Measurements from ENCODE around the gene SCAPER. TPM values are rescaled to one million over a fixed set of nuclear protein-coding genes. Genes with fewer than 3 reads are reported as not detected.

Gene SCAPER
- total RNA-seq, 1 experiment from 2014 or later: 10.3 TPM

GRCh38 chr15:76311100-76311953, 593.8 kb downstream of the SCAPER start, which contains the start of gene ETFA (continued):
- 0 out of 2 replicates have a peak, but pooled peaks have one; percentile 50 for TF ChIP-seq ZNF281 (CRISPR knock-in tag; IDR thresholded peaks at IDR 0.05)
- TF ChIP-seq RELA (CRISPR knock-in tag; IDR thresholded peaks at IDR 0.05; ENCODE audit: borderline replicate concordance): 0 out of 2 replicates have a peak, but pooled peaks have one; percentile 24

- Mint-ChIP-seq H3K9me3 (peaks cover 7% of the 10 kb centered on the region), H3K27ac (no peak overlapping the region), H3K36me3 (no peaks in the 10 kb centered on the region), H3K4me3 (peak overlapping the region; percentile 78), H3K27me3 (ENCODE audit: low read depth) (peaks cover 22% of the 10 kb centered on the region), H3K4me1 (peaks cover 10% of the 10 kb centered on the region)
- no peak for TF ChIP-seq MYBL2 (CRISPR knock-in tag; IDR thresholded peaks at IDR 0.05)
- ChIA-PET POLR2A (interaction anchor here (0.7 to 2.2 kb wide), 3 partner anchors 19 to 56 kb away, joined by 5 to 9 read pairs (median 6); partner anchors contain the start of gene ISL2), CTCF (interaction anchor here (1.0 to 2.5 kb wide), 3 partner anchors 20 to 26 kb away, joined by 3 to 15 read pairs (median 4); partner anchors contain the start of gene ISL2)
- no peak for DNase-seq (ENCODE audit: low spot score)
- ATAC-seq: no peak
These were observed 594.6 kb downstream of the SCAPER start for GRCh38 chr15:76310475-76311099.

- ChIA-PET CTCF (interaction anchor here (2.0 to 2.5 kb wide), 2 partner anchors 20 to 24 kb away, joined by 4 to 15 read pairs; no protein-coding TSS in a partner anchor), POLR2A (interaction anchor here (0.7 to 2.2 kb wide), 3 partner anchors 20 to 55 kb away, joined by 5 to 9 read pairs (median 6); partner anchors contain the start of gene ISL2)
- no peak for DNase-seq (ENCODE audit: low spot score)
- Mint-ChIP-seq H3K4me1 (peaks cover 10% of the 10 kb centered on the region), H3K36me3 (peaks cover 4% of the 10 kb centered on the region), H3K4me3 (peak overlapping the region; percentile 78), H3K27ac (no peak overlapping the region), H3K9me3 (peaks cover 12% of the 10 kb centered on the region), H3K27me3 (ENCODE audit: low read depth) (peaks cover 22% of the 10 kb centered on the region)
- TF ChIP-seq ZBTB21 (CRISPR knock-in tag; IDR thresholded peaks at IDR 0.05; ENCODE audit: borderline replicate concordance) (no peak), EMX1 (CRISPR knock-in tag; IDR thresholded peaks at IDR 0.05) (no peak), JAZF1 (CRISPR knock-in tag; IDR thresholded peaks at IDR 0.05) (no peak)
- no peak for ATAC-seq
These were observed 595.4 kb downstream of the SCAPER start for GRCh38 chr15:76309601-76310330.

GRCh38 chr15:76303909-76304308, 601.2 kb downstream of the SCAPER start:
- CTCF ChIA-PET: no interaction called here
- Mint-ChIP-seq H3K27ac (no peak overlapping the region), H3K4me1 (0 out of 2 replicates have a peak, but pooled peaks cover 3% of the 10 kb centered on the region), H3K9me3 (peaks cover 12% of the 10 kb centered on the region), H3K27me3 (ENCODE audit: low read depth) (no peaks in the 10 kb centered on the region), H3K4me3 (no peak overlapping the region), H3K36me3 (peaks cover 4% of the 10 kb centered on the region)
- POLR2A ChIA-PET: no interaction called here
- ATAC-seq (no peak), DNase-seq (ENCODE audit: low spot score) (no peak)
- TF ChIP-seq MXD4 (CRISPR knock-in tag; IDR thresholded peaks at IDR 0.05; ENCODE audit: borderline replicate concordance) (no peak), ZNF425 (CRISPR knock-in tag; conservative IDR thresholded peaks at IDR 0.05) (no peak), SMAD4 (CRISPR knock-in tag; IDR thresholded peaks at IDR 0.05) (no peak), JAZF1 (CRISPR knock-in tag; IDR thresholded peaks at IDR 0.05) (no peak), FOXK1 (CRISPR knock-in tag; IDR thresholded peaks at IDR 0.05) (no peak), ZNF317 (CRISPR knock-in tag; IDR thresholded peaks at IDR 0.05; ENCODE audit: borderline replicate concordance, low read depth) (no peak), E2F5 (CRISPR knock-in tag; IDR thresholded peaks at IDR 0.05) (no peak), SOX15 (CRISPR knock-in tag; IDR thresholded peaks at IDR 0.05) (no peak), FOXP1 (CRISPR knock-in tag; IDR thresholded peaks at IDR 0.05; ENCODE audit: borderline replicate concordance) (no peak), EMX1 (CRISPR knock-in tag; IDR thresholded peaks at IDR 0.05) (no peak), CREB1 (CRISPR knock-in tag; IDR thresholded peaks at IDR 0.05) (no peak), ZBTB43 (CRISPR knock-in tag; IDR thresholded peaks at IDR 0.05) (no peak)

Data from WTC11 (cell line).